NB4 (cell line): ENCODE data around the gene CCNY.

Source experiments
- DNase-seq: peaks from one replicate; pipeline ENCODE4 v3.0.0; 2010; ENCODE audit warnings: low read depth
- H3K4me3 ChIP-seq: one replicate; pipeline ENCODE4 v1.5.1; 2011; ENCODE audit warnings: mild to moderate bottlenecking, low read depth, low read length, moderate library complexity
- CTCF ChIP-seq: IDR thresholded peaks from one replicate; pipeline ENCODE4 v1.5.1; 2012; ENCODE audit warnings: low read depth, low read length
- MAX ChIP-seq: IDR thresholded peaks from 2 replicates; pipeline ENCODE4 v1.6.1; 2011; ENCODE audit warnings: low read depth, low read length
- MYC ChIP-seq: IDR thresholded peaks from 2 replicates; pipeline ENCODE4 v1.6.1; 2011; ENCODE audit warnings: low read depth, low read length
- POLR2A ChIP-seq: IDR thresholded peaks from 2 replicates; pipeline ENCODE4 v1.6.1; 2011; ENCODE audit warnings: mild to moderate bottlenecking; ENCODE audit not compliant: insufficient read length; ENCODE audit errors: extremely low read depth

The CCNY gene

GRCh38 chr10:35456153-35456720 is 119.9 kb downstream of the CCNY start:
- DNase-seq: no peak
- TF ChIP-seq MYC: no peak
- 0 out of 2 replicates have a peak, but pooled peaks have one; percentile 6 for TF ChIP-seq MAX
- TF ChIP-seq CTCF: no peak
- no peak for TF ChIP-seq POLR2A
- no peak overlapping the region for H3K4me3 ChIP-seq

GRCh38 chr10:35456784-35457183 is 120.5 kb downstream of the CCNY start:
- DNase-seq: no peak
- no peak overlapping the region for H3K4me3 ChIP-seq
- TF ChIP-seq POLR2A: no peak
- no peak for TF ChIP-seq MYC
- TF ChIP-seq CTCF: no peak
- no peak for TF ChIP-seq MAX

GRCh38 chr10:35458500-35459448 is 122.5 kb downstream of the CCNY start:
- H3K4me3 ChIP-seq: no peak overlapping the region
- TF ChIP-seq POLR2A (no peak), MAX (no peak), MYC (no peak), CTCF (no peak)
- no peak for DNase-seq

GRCh38 chr10:35459449-35459847 is 123.1 kb downstream of the CCNY start:
- DNase-seq: no peak
- TF ChIP-seq POLR2A: no peak
- no peak for TF ChIP-seq MAX
- no peak for TF ChIP-seq CTCF
- no peak for TF ChIP-seq MYC
- H3K4me3 ChIP-seq: no peak overlapping the region

- DNase-seq: no peak
- no peak overlapping the region for H3K4me3 ChIP-seq
- TF ChIP-seq POLR2A: no peak
- TF ChIP-seq MYC: no peak
- TF ChIP-seq MAX: no peak
- no peak for TF ChIP-seq CTCF
Observed at GRCh38 chr10:35460852-35461460, 124.6 kb downstream of the CCNY start.
